Measurements from ENCODE around the gene POC1A.
"Not testable (repeated sequence)": the region's sequence is repeated elsewhere in the genome, so short reads cannot be mapped to it uniquely, and the experiment has no call there.

The POC1A gene

DNA sequence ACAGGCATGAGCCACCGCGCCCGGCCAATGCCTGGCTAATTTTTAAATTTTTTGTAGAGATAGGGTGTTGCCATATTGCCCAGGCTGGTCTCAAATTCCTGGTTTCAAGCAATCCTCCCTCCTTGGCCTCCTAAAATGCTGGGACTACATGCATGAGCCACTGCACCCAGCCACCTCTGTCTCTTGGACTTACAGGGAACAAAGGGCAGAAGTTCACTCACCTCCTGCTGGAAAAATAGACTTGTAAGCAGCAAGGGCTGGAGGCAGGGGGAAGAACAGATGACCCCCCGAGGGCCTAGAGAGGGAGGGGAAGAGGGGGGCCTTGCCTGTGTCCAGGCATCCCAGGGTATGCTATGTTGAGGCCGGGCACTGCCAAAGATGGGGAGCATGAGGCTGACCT, 120.0 kb downstream of the POC1A start:
- no peaks in the 10 kb centered on the region for H3K9me3 Mint-ChIP-seq
- H3K4me3 Mint-ChIP-seq = no peak overlapping the region
- no peak for DNase-seq
- H3K27me3 Mint-ChIP-seq (ENCODE audit: low read depth, poor library complexity) = peaks cover 4% of the 10 kb centered on the region
- no peaks in the 10 kb centered on the region for H3K36me3 Mint-ChIP-seq (ENCODE audit: low read depth)
- peaks cover 33% of the 10 kb centered on the region for H3K4me1 Mint-ChIP-seq
- no peak for TF ChIP-seq CTCF (IDR thresholded peaks at IDR 0.05)
- peak overlapping the region; percentile 72 for H3K27ac Mint-ChIP-seq

GRCh38 chr3:52033748-52034147, 120.5 kb downstream of the POC1A start:
- DNase-seq; H3K36me3 Mint-ChIP-seq (ENCODE audit: low read depth); H3K27ac Mint-ChIP-seq; H3K9me3 Mint-ChIP-seq; H3K4me3 Mint-ChIP-seq; H3K27me3 Mint-ChIP-seq (ENCODE audit: low read depth, poor library complexity): not testable (repeated sequence)
- H3K4me1 Mint-ChIP-seq = peaks cover 38% of the 10 kb centered on the region

GRCh38 chr3:52032702-52033408, 121.4 kb downstream of the POC1A start:
- no peak for TF ChIP-seq CTCF (IDR thresholded peaks at IDR 0.05)
- Mint-ChIP-seq H3K27ac (no peak overlapping the region), H3K4me3 (no peak overlapping the region), H3K36me3 (ENCODE audit: low read depth) (no peaks in the 10 kb centered on the region), H3K9me3 (no peaks in the 10 kb centered on the region), H3K27me3 (ENCODE audit: low read depth, poor library complexity) (peaks cover 4% of the 10 kb centered on the region), H3K4me1 (peaks cover 38% of the 10 kb centered on the region)
- DNase-seq = no peak

- Mint-ChIP-seq H3K4me1 (peaks cover 38% of the 10 kb centered on the region), H3K27me3 (ENCODE audit: low read depth, poor library complexity) (peaks cover 4% of the 10 kb centered on the region), H3K36me3 (ENCODE audit: low read depth) (no peaks in the 10 kb centered on the region), H3K9me3 (no peaks in the 10 kb centered on the region), H3K4me3 (no peak overlapping the region), H3K27ac (no peak overlapping the region)
- TF ChIP-seq CTCF (IDR thresholded peaks at IDR 0.05) = no peak
- DNase-seq = no peak
Measured at GRCh38 chr3:52031896-52032295, 122.3 kb downstream of the POC1A start.

DNA sequence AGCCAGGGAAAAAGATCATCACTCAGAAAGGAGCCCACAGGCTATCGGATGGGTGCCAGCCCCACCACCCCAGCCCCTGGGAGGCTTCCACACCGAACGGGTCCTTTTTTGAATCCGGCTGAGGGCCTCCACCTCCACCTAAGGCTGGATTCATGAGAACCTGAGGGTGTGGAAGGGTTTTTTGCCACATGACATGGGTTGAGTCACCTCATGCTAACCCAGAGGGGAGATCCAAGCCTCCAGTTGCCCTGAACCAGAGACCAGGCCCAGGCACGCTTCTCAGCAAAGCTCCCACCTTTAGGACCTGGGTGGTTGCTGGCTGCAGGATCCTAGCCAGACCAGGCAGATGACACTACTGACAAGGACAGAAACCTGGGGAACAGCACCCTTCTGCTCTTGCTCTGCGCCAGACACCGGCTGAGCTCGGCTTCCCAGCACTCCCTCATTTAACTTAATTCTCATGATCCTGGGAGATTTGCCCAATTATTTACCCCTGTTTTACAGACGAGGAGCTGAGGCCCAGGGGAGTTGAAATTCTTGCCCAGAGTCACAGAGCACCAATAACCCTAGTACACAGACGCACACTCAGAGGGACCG, 123.4 kb downstream of the POC1A start:
- Mint-ChIP-seq H3K36me3 (ENCODE audit: low read depth) (no peaks in the 10 kb centered on the region), H3K4me3 (no peak overlapping the region), H3K9me3 (no peaks in the 10 kb centered on the region), H3K27me3 (ENCODE audit: low read depth, poor library complexity) (peaks cover 5% of the 10 kb centered on the region), H3K4me1 (peaks cover 45% of the 10 kb centered on the region), H3K27ac (no peak overlapping the region)
- TF ChIP-seq CTCF (IDR thresholded peaks at IDR 0.05) = no peak
- no peak for DNase-seq

DNA sequence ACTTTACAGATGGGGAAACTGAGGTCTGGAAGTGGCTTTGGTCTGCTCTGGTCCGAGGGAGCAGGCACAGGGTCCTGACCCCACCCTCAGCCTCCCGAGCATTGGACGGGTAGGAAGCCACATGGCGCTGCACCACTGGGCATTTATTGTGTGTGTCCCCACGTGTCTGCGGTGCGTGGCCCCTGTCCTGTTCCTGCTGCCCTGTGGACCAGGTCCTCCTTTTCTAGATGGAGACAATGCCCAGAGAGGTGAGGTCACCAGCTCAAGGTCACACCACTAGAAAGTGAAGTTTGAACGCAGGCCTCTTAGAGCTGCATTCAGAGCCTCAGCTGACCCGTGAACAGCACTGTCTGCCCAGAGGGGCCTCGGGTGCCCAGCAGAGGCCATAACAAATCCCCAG, 124.7 kb downstream of the POC1A start:
- Mint-ChIP-seq H3K27ac (no peak overlapping the region), H3K4me1 (peaks cover 58% of the 10 kb centered on the region), H3K4me3 (no peak overlapping the region), H3K36me3 (ENCODE audit: low read depth) (no peaks in the 10 kb centered on the region), H3K9me3 (no peaks in the 10 kb centered on the region), H3K27me3 (ENCODE audit: low read depth, poor library complexity) (peaks cover 7% of the 10 kb centered on the region)
- no peak for DNase-seq
- TF ChIP-seq CTCF (IDR thresholded peaks at IDR 0.05) = no peak

Measured in nephron progenitor cell (in vitro differentiated cells).